RWPE2 (cell line): Measurements from ENCODE around the gene SLC66A3.
A peak's percentile ranks its signal among the peaks of the same experiment; 100 is the strongest.

ENCODE experiments used
- ATAC-seq: fragments of 200-7000 bp; cut with Tn5 transposase; 3 replicates; pipeline ENCODE4 v1.9.1; 2021; ENCODE audit warnings: low read depth
- DNase-seq: peaks from one replicate; pipeline ENCODE4 v3.0.0-alpha.2; 2020; ENCODE audit warnings: low spot score
- H3K27ac ChIP-seq: fragments of 450-650 bp; 2 replicates; pipeline ENCODE4 v1.5.1; 2017; ENCODE audit warnings: mild to moderate bottlenecking; ENCODE audit not compliant: poor library complexity, severe bottlenecking
- H3K27me3 ChIP-seq: fragments of 250-450 bp; sonication (Bioruptor Pico); 2 replicates; pipeline ENCODE4 v1.5.1; 2021; ENCODE audit warnings: mild to moderate bottlenecking, moderate library complexity; ENCODE audit not compliant: insufficient read depth, poor library complexity, severe bottlenecking
- H3K36me3 ChIP-seq: fragments of 250-450 bp; sonication (Bioruptor Pico); 2 replicates; pipeline ENCODE4 v1.5.1; 2020; ENCODE audit warnings: low read depth, mild to moderate bottlenecking, moderate library complexity
- H3K4me1 ChIP-seq: fragments of 250-450 bp; sonication (Bioruptor Pico); 2 replicates; pipeline ENCODE4 v1.5.1; 2021; ENCODE audit warnings: mild to moderate bottlenecking, moderate library complexity; ENCODE audit not compliant: insufficient read depth, poor library complexity, severe bottlenecking
- H3K4me3 ChIP-seq: fragments of 250-450 bp; sonication (Bioruptor Pico); 2 replicates; pipeline ENCODE4 v1.5.1; 2021; ENCODE audit warnings: mild to moderate bottlenecking, moderate library complexity; ENCODE audit not compliant: severe bottlenecking
- H3K9me3 ChIP-seq: fragments of 250-450 bp; sonication (Bioruptor Pico); 2 replicates; pipeline ENCODE4 v1.5.1; 2021; ENCODE audit warnings: mild to moderate bottlenecking, moderate library complexity; ENCODE audit not compliant: severe bottlenecking
- TF ChIP-seq, protein P1 (sequence below): fragments of 450-650 bp; IDR thresholded peaks from one replicate; pipeline ENCODE4 v1.5.1; 2017; ENCODE audit warnings: mild to moderate bottlenecking, moderate library complexity; ENCODE audit not compliant: poor library complexity, severe bottlenecking

SLC66A3 gene

DNA sequence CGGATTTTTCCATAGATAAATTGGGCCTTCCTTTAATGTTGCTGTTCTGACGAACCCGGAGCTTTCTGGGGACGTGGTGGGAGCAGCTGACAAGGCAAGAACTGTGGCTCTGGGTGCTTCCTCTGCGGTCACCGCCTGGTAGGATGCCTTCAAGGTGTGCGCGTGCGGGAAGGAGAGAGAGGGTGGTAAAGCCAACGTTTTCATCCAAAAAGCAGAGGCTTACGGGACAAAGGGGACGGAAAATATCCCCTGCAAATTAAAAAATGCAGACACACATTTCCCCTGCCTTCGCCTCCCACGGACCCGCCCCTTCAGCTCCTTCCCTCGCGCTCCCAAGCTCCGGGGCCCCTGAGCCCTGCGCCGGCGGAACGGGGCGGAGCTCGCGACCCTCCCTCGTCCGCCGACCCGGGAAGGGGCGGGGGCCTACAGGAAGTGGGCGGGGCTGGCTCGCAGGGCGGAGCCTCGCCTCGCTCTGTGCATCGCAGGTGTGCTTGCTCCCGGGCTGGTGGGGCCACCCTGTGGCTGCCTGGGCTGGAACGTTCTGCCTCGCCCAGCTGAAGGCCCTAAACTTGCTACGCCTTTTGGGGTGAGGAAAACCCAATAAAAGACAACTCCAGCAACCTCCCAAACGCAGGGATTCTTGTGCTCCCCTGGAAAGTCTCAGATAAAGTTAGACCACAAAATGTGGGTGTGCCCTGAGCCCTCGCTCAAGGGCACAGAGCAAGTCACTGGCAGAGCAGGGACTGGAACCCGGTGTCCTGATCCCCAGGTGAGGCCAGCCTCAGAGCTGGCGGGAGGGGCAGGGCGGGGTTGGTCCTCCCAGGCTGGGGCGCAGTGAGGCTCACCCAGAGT is 25.4 kb upstream of the SLC66A3 start:
- TF ChIP-seq, protein P1, sequence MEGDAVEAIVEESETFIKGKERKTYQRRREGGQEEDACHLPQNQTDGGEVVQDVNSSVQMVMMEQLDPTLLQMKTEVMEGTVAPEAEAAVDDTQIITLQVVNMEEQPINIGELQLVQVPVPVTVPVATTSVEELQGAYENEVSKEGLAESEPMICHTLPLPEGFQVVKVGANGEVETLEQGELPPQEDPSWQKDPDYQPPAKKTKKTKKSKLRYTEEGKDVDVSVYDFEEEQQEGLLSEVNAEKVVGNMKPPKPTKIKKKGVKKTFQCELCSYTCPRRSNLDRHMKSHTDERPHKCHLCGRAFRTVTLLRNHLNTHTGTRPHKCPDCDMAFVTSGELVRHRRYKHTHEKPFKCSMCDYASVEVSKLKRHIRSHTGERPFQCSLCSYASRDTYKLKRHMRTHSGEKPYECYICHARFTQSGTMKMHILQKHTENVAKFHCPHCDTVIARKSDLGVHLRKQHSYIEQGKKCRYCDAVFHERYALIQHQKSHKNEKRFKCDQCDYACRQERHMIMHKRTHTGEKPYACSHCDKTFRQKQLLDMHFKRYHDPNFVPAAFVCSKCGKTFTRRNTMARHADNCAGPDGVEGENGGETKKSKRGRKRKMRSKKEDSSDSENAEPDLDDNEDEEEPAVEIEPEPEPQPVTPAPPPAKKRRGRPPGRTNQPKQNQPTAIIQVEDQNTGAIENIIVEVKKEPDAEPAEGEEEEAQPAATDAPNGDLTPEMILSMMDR = peak; percentile 80
- no peaks in the 10 kb centered on the region for H3K9me3 ChIP-seq
- H3K27ac ChIP-seq = peak overlapping the region; percentile 32
- H3K27me3 ChIP-seq = no peaks in the 10 kb centered on the region
- H3K36me3 ChIP-seq = no peaks in the 10 kb centered on the region
- ATAC-seq (peak; percentile 83), DNase-seq (no peak)
- H3K4me1 ChIP-seq = peaks cover 10% of the 10 kb centered on the region
- H3K4me3 ChIP-seq = peak overlapping the region; percentile 20

DNA sequence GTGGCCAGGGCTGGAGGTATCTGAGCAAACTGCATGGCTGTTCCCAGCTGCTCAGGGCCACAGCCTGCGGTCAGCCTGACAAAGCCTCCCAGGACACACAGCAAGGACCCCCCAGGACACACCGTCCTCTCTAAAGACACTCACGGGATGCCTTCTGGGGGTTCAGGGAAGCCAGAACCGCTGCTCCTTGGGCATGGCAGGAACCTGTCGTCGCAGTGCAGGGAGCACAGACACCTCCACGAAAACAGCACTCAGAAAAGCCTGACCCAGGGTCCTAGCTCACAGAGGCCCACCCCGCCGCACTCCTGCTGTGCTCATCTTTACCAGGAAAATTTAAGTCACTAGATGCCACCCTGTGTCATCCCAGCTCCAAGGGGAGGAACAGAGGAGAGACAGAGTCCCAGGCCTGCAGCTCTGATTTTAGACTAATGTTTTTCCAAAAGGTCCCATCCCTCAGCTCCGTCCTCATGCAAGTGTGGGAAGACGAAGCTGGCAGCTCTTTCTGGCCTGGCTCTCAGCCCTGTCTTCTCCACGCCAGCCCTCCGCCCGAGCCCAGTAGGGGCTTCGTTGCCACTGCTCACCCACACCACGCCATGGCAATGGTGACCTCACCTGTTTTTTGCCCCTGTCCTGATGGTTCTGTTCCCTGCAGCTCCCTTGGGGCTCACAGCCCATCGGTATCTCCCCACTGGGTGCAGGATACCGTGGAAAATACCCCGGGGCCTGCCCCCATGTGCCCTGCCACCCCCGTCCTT is 23.9 kb upstream of the SLC66A3 start:
- H3K27me3 ChIP-seq = no peaks in the 10 kb centered on the region
- no peak overlapping the region for H3K27ac ChIP-seq
- no peak overlapping the region for H3K4me3 ChIP-seq
- DNase-seq = no peak
- H3K36me3 ChIP-seq = no peaks in the 10 kb centered on the region
- ATAC-seq = no peak
- no peaks in the 10 kb centered on the region for H3K9me3 ChIP-seq
- TF ChIP-seq, protein P1 = no peak
- H3K4me1 ChIP-seq = peaks cover 10% of the 10 kb centered on the region

DNA sequence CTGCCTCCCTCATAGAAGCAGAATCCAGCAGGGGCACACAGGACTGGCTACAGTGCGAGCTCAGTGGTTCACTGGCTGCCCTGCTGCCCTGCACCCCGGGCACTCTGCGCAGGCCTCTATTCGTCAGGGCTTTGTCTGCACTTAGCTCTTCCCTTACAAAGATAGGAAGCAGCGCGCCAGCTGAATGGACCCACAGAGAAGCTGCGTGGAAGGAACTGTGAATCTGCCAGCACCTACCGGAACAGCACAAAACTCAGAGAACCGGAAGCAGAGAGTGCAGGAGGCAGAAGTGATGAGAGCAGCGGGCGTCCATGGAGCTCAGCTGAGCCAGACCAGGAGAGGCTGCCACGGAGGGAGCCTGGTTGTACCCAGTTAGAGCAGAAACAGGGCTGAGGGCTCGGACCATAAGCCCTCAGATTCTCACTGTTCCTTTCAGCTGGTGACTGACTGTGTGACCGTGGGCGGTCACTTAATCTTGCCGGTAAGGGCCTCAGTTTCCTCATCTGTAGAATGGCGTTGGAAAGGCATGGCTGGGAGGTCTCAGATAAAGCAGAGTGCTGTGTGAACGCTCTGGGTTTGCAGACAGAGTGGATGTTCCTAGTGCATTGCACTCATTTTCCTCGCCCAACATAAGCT is 23.1 kb upstream of the SLC66A3 start:
- H3K27ac ChIP-seq = no peak overlapping the region
- TF ChIP-seq, protein P1 = no peak
- H3K36me3 ChIP-seq = no peaks in the 10 kb centered on the region
- no peak for DNase-seq
- no peaks in the 10 kb centered on the region for H3K27me3 ChIP-seq
- peaks cover 10% of the 10 kb centered on the region for H3K4me1 ChIP-seq
- no peak for ATAC-seq
- no peaks in the 10 kb centered on the region for H3K9me3 ChIP-seq
- H3K4me3 ChIP-seq = no peak overlapping the region

DNA sequence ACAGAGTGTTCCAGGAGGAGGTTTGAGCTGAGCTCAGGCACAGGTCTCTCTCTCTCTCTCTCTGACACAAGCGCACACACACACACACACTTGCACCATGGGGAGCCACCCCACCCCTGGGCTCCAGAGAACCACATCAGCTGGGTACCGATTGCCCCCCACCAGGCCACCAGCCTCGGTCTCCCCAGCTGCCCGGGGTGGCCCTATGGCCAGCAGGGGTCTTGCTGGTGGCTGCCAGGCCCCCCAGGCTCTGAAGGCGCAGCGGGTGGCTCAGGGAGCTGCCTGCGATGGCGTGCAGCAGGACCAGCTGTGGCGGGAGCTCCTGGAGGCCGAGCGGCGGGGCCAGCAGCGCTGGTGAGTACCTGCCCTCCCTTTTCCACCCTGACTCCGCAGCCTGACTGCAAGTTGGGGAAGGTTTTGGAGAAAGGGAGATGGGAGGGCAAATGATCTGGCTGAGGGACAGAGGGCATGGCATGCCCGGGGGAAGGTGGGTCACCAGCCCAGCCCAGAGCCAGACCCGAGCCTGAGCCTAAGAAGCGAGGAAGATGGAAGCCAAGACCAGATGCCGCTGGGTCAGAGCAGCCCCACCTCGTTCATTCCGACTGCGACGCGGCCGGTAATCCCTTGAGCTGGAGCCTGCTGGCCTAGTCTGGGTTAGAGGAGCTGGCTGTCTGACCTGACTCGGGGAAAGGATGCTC is 21.9 kb upstream of the SLC66A3 start:
- no peak for DNase-seq

More for the DNA sequence above, 21.9 kb upstream of the SLC66A3 start:
- peak; percentile 4; the same call in 1 of the 3 replicates for ATAC-seq
- Histone ChIP-seq H3K27ac (no peak overlapping the region), H3K4me3 (peak overlapping the region; percentile 27), H3K36me3 (no peaks in the 10 kb centered on the region), H3K4me1 (peaks cover 10% of the 10 kb centered on the region), H3K27me3 (no peaks in the 10 kb centered on the region), H3K9me3 (no peaks in the 10 kb centered on the region)
- TF ChIP-seq, protein P1 = no peak
